ENCODE results near the gene RANBP1. TPM values are rescaled to one million over a fixed set of nuclear protein-coding genes. Genes with fewer than 3 reads are reported as not detected.

The RANBP1 gene
- total and polyA plus RNA-seq, 9 of the 15 experiments (the other 6 are each of a cell fraction or from before 2014, with no cell fraction given): 162 to 2,891 (median 1,289) TPM

GRCh38 chr22:20084547-20085413 is 31.1 kb upstream of the RANBP1 start (continued):
- TF ChIP-seq MLLT1 (IDR thresholded peaks at IDR 0.05) (no peak), ZNF655 (CRISPR knock-in tag; IDR thresholded peaks at IDR 0.05) (no peak), SRSF1 (IDR thresholded peaks at IDR 0.05; ENCODE audit: low read depth, low read length) (no peak), KLF10 (CRISPR knock-in tag; IDR thresholded peaks at IDR 0.05) (no peak), ZBTB5 (IDR thresholded peaks at IDR 0.05) (no peak), PHF8 (IDR thresholded peaks at IDR 0.05; ENCODE audit: borderline replicate concordance, low read length) (peak; percentile 22; the same call in 1 of the 2 replicates), CC2D1A (IDR thresholded peaks at IDR 0.05) (no peak), MEIS2 (IDR thresholded peaks at IDR 0.05; ENCODE audit: partially characterized antibody) (no peak), SIRT6 (IDR thresholded peaks at IDR 0.05; ENCODE audit: low read depth, low read length) (no peak), ZNF318 (IDR thresholded peaks at IDR 0.05; ENCODE audit: borderline replicate concordance in 1 of 2, low read depth in 1 of 2) (no peak), ZNF274 (IDR thresholded peaks at IDR 0.05; ENCODE audit: borderline replicate concordance, low read depth, low read length) (no peak)

All from K562 (cell line).